NB4 (cell line): ENCODE data around the gene YEATS4.

Experiments
- CTCF ChIP-seq: IDR thresholded peaks from one replicate; pipeline ENCODE4 v1.5.1; 2012; ENCODE audit warnings: low read depth, low read length
- POLR2A ChIP-seq: IDR thresholded peaks from 2 replicates; pipeline ENCODE4 v1.6.1; 2011; ENCODE audit warnings: mild to moderate bottlenecking; ENCODE audit not compliant: insufficient read length; ENCODE audit errors: extremely low read depth

DNA sequence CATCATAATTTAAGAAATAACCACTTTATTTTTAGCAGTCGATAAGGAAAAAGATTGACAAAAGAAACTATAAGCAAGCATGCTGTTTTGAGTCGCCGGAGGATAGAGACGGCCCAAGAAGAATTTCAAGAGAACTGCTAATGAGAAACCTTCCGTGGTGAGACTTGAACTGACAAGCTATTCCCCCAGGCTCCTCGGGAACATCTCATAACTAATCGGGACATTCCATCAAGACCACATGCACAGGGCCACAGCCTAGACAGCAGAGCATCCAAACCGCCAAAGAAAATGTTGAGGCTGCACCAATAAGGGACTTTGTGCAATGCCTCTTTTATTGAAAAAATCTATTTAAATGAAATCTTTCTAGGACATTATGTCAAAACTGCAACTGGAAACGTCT lies 51.0 kb downstream of the YEATS4 start:
- TF ChIP-seq CTCF: no peak
- TF ChIP-seq POLR2A: no peak
